ENCODE results near the gene SDK2. TPM values are rescaled to one million over a fixed set of nuclear protein-coding genes. Genes with fewer than 3 reads are reported as not detected.

SDK2 gene
- polyA plus RNA-seq, 1 of the 3 experiments (the other 2 are of a cell fraction) = 0.02 TPM

GRCh38 chr17:73412914-73413313 is 231.3 kb downstream of the SDK2 start:
- no peak overlapping the region for H2AFZ ChIP-seq (ENCODE audit: low read depth)
- H3K9me2 ChIP-seq = no peaks in the 10 kb centered on the region
- H3K9me3 ChIP-seq = no peaks in the 10 kb centered on the region
- H3K9ac ChIP-seq = no peak overlapping the region
- ChIA-PET CTCF (no interaction called here), POLR2A (no interaction called here)
- H4K20me1 ChIP-seq (ENCODE audit: insufficient read depth) = no peaks in the 10 kb centered on the region
- no peaks in the 10 kb centered on the region for H3K79me2 ChIP-seq (ENCODE audit: insufficient read depth)
- H3K4me2 ChIP-seq = no peak overlapping the region
- no peak overlapping the region for H3K4me3 ChIP-seq (ENCODE audit: low read depth in 2 of 2, low read length in 1 of 2)
- WGBS (ENCODE audit: low lambda C conversion rate) = 49% methylated on average over 7 of the region's 7 CpGs
- no peaks in the 10 kb centered on the region for H3K4me1 ChIP-seq (ENCODE audit: control insufficient read depth in 1 of 2, insufficient read depth in 2 of 2, low read depth in 1 of 2, low read length in 1 of 2)
- DNase-seq = no peak
- no peaks in the 10 kb centered on the region for H3K27me3 ChIP-seq (ENCODE audit: insufficient read depth)
- TF ChIP-seq FOXJ3 (CRISPR knock-in tag; IDR thresholded peaks at IDR 0.05) (no peak), RAD21 (IDR thresholded peaks at IDR 0.05; ENCODE audit: low read length) (no peak), EP300 (IDR thresholded peaks at IDR 0.05; ENCODE audit: borderline replicate concordance in 1 of 2, low read depth in 1 of 2, low read length in 1 of 2) (no peak), MAX (IDR thresholded peaks at IDR 0.05; ENCODE audit: low read depth) (no peak), TAF1 (IDR thresholded peaks at IDR 0.05; ENCODE audit: borderline replicate concordance, low read depth, low read length) (no peak), MEF2A (IDR thresholded peaks at IDR 0.05; ENCODE audit: borderline replicate concordance, low read depth) (no peak), NRF1 (IDR thresholded peaks at IDR 0.05; ENCODE audit: low read depth, low read length) (no peak), JUND (IDR thresholded peaks at IDR 0.05) (no peak), CHD2 (IDR thresholded peaks at IDR 0.05; ENCODE audit: low read length, partially characterized antibody) (no peak), YY1 (IDR thresholded peaks at IDR 0.05; ENCODE audit: low read depth) (no peak), PBX3 (IDR thresholded peaks at IDR 0.05) (no peak), EZH2phosphoT487 (IDR thresholded peaks at IDR 0.05; ENCODE audit: borderline replicate concordance, low read depth) (no peak), MXI1 (IDR thresholded peaks at IDR 0.05; ENCODE audit: low read depth, low read length) (no peak), TCF12 (IDR thresholded peaks at IDR 0.05) (no peak)
- TF ChIP-seq, protein P1, sequence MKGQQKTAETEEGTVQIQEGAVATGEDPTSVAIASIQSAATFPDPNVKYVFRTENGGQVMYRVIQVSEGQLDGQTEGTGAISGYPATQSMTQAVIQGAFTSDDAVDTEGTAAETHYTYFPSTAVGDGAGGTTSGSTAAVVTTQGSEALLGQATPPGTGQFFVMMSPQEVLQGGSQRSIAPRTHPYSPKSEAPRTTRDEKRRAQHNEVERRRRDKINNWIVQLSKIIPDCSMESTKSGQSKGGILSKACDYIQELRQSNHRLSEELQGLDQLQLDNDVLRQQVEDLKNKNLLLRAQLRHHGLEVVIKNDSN (IDR thresholded peaks at IDR 0.05; ENCODE audit: borderline replicate concordance, low read depth) = no peak
- H3K27ac ChIP-seq (ENCODE audit: low read depth in 2 of 2, low read length in 1 of 2) = no peak overlapping the region
- no peaks in the 10 kb centered on the region for H3F3A ChIP-seq (replicated peaks; ENCODE audit: insufficient read depth)
- H3K36me3 ChIP-seq (replicated peaks in 1 of 2; ENCODE audit: control insufficient read depth in 1 of 2, insufficient read depth in 2 of 2, low read length in 1 of 2) = no peaks in the 10 kb centered on the region

DNA sequence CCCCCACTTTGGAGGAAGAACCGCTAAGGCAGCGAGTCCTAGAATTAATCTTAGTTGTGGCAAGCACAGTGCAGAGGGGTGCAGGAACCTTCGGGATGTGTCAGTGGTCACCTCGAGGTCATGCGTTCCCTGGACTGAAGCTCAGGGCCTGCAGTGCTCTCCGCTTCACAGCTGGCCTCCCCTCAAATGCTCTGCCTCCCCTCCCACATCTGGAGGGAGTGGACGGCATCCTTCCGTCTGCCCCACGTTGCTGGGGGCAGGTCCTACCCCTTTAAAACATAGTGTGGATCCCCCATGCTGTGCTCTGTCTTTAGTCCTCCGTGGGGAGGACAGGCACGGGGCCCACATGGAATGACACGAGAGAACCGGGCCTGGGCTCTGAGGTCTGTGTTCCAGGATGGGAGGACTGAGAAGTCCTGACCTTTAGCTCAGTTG is 232.9 kb downstream of the SDK2 start:
- Histone ChIP-seq H3F3A (replicated peaks; ENCODE audit: insufficient read depth) (no peaks in the 10 kb centered on the region), H3K4me2 (no peak overlapping the region), H3K79me2 (ENCODE audit: insufficient read depth) (no peaks in the 10 kb centered on the region), H3K9ac (no peak overlapping the region), H3K27ac (ENCODE audit: low read depth in 2 of 2, low read length in 1 of 2) (no peak overlapping the region), H4K20me1 (ENCODE audit: insufficient read depth) (no peaks in the 10 kb centered on the region), H3K4me1 (ENCODE audit: control insufficient read depth in 1 of 2, insufficient read depth in 2 of 2, low read depth in 1 of 2, low read length in 1 of 2) (no peaks in the 10 kb centered on the region), H2AFZ (ENCODE audit: low read depth) (no peak overlapping the region), H3K36me3 (replicated peaks in 1 of 2; ENCODE audit: control insufficient read depth in 1 of 2, insufficient read depth in 2 of 2, low read length in 1 of 2) (no peaks in the 10 kb centered on the region), H3K4me3 (ENCODE audit: low read depth in 2 of 2, low read length in 1 of 2) (no peak overlapping the region), H3K9me3 (no peaks in the 10 kb centered on the region), H3K9me2 (no peaks in the 10 kb centered on the region), H3K27me3 (ENCODE audit: insufficient read depth) (no peaks in the 10 kb centered on the region)
- POLR2A ChIA-PET = interaction anchor here (0.5 kb wide), 1 partner anchor 728 kb away, joined by 4 read pairs; no protein-coding TSS in a partner anchor
- no peak for DNase-seq
- WGBS (ENCODE audit: low lambda C conversion rate) = 68% methylated on average over 13 of the region's 13 CpGs
- TF ChIP-seq, protein P1 (IDR thresholded peaks at IDR 0.05; ENCODE audit: borderline replicate concordance, low read depth) = no peak
- TF ChIP-seq JUND (IDR thresholded peaks at IDR 0.05) (no peak), TAF1 (IDR thresholded peaks at IDR 0.05; ENCODE audit: borderline replicate concordance, low read depth, low read length) (no peak), EP300 (IDR thresholded peaks at IDR 0.05; ENCODE audit: borderline replicate concordance in 1 of 2, low read depth in 1 of 2, low read length in 1 of 2) (no peak), TCF12 (IDR thresholded peaks at IDR 0.05) (no peak), FOXJ3 (CRISPR knock-in tag; IDR thresholded peaks at IDR 0.05) (no peak), PBX3 (IDR thresholded peaks at IDR 0.05) (no peak), EZH2phosphoT487 (IDR thresholded peaks at IDR 0.05; ENCODE audit: borderline replicate concordance, low read depth) (no peak), NFIC (IDR thresholded peaks at IDR 0.05; ENCODE audit: borderline replicate concordance) (no peak), RCOR1 (IDR thresholded peaks at IDR 0.05; ENCODE audit: low read length) (no peak), POLR2AphosphoS5 (IDR thresholded peaks at IDR 0.05; ENCODE audit: low read depth, low read length) (no peak), FOSL2 (IDR thresholded peaks at IDR 0.05; ENCODE audit: borderline replicate concordance, low read depth) (no peak)
- CTCF ChIA-PET = interaction anchor here (1.2 to 5.3 kb wide), 9 partner anchors 10 to 765 kb away, joined by 3 to 29 read pairs (median 5); no protein-coding TSS in a partner anchor
